DOHH2 (cell line): ENCODE measurements around the gene TMCO4.
"Not testable (repeated sequence)": the region's sequence is repeated elsewhere in the genome, so short reads cannot be mapped to it uniquely, and the experiment has no call there.

Experiments used
- H3F3A ChIP-seq: fragments of 200-600 bp; sonication (generic), shearing (Covaris generic); 2 replicates; pipeline ENCODE4 v1.6.0; 2016; ENCODE audit warnings: antibody characterized with exemption, mild to moderate bottlenecking; ENCODE audit not compliant: control insufficient read depth, insufficient read depth
- H3K27ac ChIP-seq: fragments of 200-600 bp; sonication (generic); 2 replicates; pipeline ENCODE4 v1.5.1; 2014; ENCODE audit warnings: low read depth, mild to moderate bottlenecking, low read length, moderate library complexity
- H3K27me3 ChIP-seq: fragments of 200-600 bp; sonication (generic); 2 replicates; pipeline ENCODE4 v1.6.1; 2014; ENCODE audit warnings: mild to moderate bottlenecking, low read length, mixed read lengths; ENCODE audit not compliant: control insufficient read depth
- H3K36me3 ChIP-seq: fragments of 200-600 bp; sonication (generic); 2 replicates; pipeline ENCODE4 v1.6.1; 2014; ENCODE audit warnings: mild to moderate bottlenecking, low read length, moderate library complexity, mixed read lengths; ENCODE audit not compliant: control insufficient read depth
- H3K4me1 ChIP-seq: fragments of 200-600 bp; sonication (generic); 2 replicates; pipeline ENCODE4 v1.6.1; 2014; ENCODE audit warnings: mild to moderate bottlenecking, low read length, mixed read lengths; ENCODE audit not compliant: control insufficient read depth
- H3K4me2 ChIP-seq: fragments of 200-600 bp; sonication (generic); 2 replicates; pipeline ENCODE4 v1.6.0; 2014; ENCODE audit warnings: mild to moderate bottlenecking, low read length, moderate library complexity
- H3K4me3 ChIP-seq: fragments of 200-600 bp; sonication (generic); 2 replicates; pipeline ENCODE4 v1.5.1; 2014; ENCODE audit warnings: mild to moderate bottlenecking, low read length, mixed read lengths
- H3K79me2 ChIP-seq: fragments of 200-600 bp; sonication (generic); 2 replicates; pipeline ENCODE4 v1.6.1; 2014; ENCODE audit warnings: mild to moderate bottlenecking, low read length, mixed read lengths; ENCODE audit not compliant: control insufficient read depth
- H3K9me2 ChIP-seq: fragments of 200-600 bp; sonication (generic); replicated peaks from 2 replicates; pipeline ENCODE4 v1.6.1; 2014; ENCODE audit warnings: mild to moderate bottlenecking, low read length, mixed read lengths; ENCODE audit not compliant: control insufficient read depth
- H3K9me3 ChIP-seq: fragments of 200-600 bp; sonication (generic); 2 replicates; pipeline ENCODE4 v1.6.1; 2014; ENCODE audit warnings: antibody characterized with exemption, low read length, mixed read lengths; ENCODE audit not compliant: control insufficient read depth, insufficient read depth
- H4K20me1 ChIP-seq: fragments of 200-600 bp; sonication (generic); 2 replicates; pipeline ENCODE4 v1.6.0; 2014; ENCODE audit warnings: low read depth, mild to moderate bottlenecking, antibody characterized with exemption, low read length, moderate library complexity; ENCODE audit not compliant: control insufficient read depth, insufficient read depth
- EZH2phosphoT487 ChIP-seq: fragments of 200-600 bp; sonication (generic); IDR thresholded peaks from 2 replicates; pipeline ENCODE4 v1.6.1; 2017; ENCODE audit warnings: borderline replicate concordance, mild to moderate bottlenecking, antibody characterized with exemption, low read length, moderate library complexity, mixed read lengths
- TF ChIP-seq, protein P1 (sequence below): fragments of 200-600 bp; sonication (generic); IDR thresholded peaks from one replicate; pipeline ENCODE4 v1.5.1; 2014; ENCODE audit warnings: antibody characterized with exemption, mild to moderate bottlenecking, low read depth, low read length; ENCODE audit not compliant: poor library complexity, severe bottlenecking

TMCO4 gene

DNA sequence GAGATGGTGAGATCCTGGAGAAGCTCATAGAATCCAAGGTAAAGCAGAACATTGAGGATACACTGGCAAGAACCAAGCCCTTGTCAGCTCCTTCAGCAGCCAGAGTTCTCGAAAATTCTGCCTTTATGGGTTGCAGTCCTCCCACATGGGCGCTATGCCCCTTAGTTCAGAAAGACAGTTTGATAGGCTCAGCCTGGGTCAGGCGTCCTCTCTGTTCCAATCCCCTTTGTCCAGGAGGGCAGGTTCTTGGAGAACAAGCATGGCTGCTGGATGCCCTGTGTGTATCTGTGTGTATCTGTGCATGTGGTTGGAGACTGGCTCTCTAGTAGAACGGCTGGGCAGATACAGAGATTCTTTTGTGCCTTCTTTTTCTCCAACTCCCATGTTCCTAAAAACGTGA, 163.7 kb downstream of the TMCO4 start:
- TF ChIP-seq EZH2phosphoT487 = no peak
- TF ChIP-seq, protein P1, sequence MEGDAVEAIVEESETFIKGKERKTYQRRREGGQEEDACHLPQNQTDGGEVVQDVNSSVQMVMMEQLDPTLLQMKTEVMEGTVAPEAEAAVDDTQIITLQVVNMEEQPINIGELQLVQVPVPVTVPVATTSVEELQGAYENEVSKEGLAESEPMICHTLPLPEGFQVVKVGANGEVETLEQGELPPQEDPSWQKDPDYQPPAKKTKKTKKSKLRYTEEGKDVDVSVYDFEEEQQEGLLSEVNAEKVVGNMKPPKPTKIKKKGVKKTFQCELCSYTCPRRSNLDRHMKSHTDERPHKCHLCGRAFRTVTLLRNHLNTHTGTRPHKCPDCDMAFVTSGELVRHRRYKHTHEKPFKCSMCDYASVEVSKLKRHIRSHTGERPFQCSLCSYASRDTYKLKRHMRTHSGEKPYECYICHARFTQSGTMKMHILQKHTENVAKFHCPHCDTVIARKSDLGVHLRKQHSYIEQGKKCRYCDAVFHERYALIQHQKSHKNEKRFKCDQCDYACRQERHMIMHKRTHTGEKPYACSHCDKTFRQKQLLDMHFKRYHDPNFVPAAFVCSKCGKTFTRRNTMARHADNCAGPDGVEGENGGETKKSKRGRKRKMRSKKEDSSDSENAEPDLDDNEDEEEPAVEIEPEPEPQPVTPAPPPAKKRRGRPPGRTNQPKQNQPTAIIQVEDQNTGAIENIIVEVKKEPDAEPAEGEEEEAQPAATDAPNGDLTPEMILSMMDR = no peak
- Histone ChIP-seq H3F3A (no peaks in the 10 kb centered on the region), H3K79me2 (no peaks in the 10 kb centered on the region), H3K36me3 (no peaks in the 10 kb centered on the region), H3K4me1 (no peaks in the 10 kb centered on the region), H3K27me3 (peaks cover 7% of the 10 kb centered on the region), H3K9me3 (no peaks in the 10 kb centered on the region), H3K4me2 (no peak overlapping the region), H4K20me1 (no peaks in the 10 kb centered on the region), H3K9me2 (no peaks in the 10 kb centered on the region), H3K27ac (no peak overlapping the region), H3K4me3 (no peak overlapping the region)

GRCh38 chr1:19635646-19636045, 164.1 kb downstream of the TMCO4 start:
- Histone ChIP-seq H3K27me3 (peaks cover 3% of the 10 kb centered on the region; the same call in 1 of the 2 replicates), H3K79me2 (no peaks in the 10 kb centered on the region), H3K4me2 (no peak overlapping the region), H3K9me3 (no peaks in the 10 kb centered on the region), H3K27ac (no peak overlapping the region), H3K9me2 (no peaks in the 10 kb centered on the region), H3K4me3 (no peak overlapping the region), H3F3A (no peaks in the 10 kb centered on the region), H3K36me3 (no peaks in the 10 kb centered on the region), H3K4me1 (no peaks in the 10 kb centered on the region), H4K20me1 (no peaks in the 10 kb centered on the region)
- TF ChIP-seq EZH2phosphoT487 = no peak
- TF ChIP-seq, protein P1 = no peak

DNA sequence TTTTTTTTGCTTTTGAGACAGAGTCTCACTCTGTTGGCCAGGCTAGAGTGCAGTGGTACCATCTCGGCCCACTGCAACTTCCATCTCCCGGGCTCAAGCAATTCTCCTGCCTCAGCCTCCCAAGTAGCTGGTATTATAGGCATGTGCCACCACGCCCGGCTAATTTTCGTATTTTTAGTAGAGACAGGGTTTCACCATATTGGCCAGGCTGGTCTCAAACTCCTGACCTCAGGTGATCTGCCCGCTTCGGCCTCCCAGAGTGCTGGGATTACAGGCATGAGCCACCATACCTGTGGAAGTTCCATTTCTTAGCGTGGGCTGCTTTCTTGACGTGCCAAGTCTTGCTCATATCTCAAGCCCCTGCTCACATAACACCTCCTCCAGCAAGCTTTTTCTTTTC, 164.7 kb downstream of the TMCO4 start:
- H3K79me2 ChIP-seq, H3K4me3 ChIP-seq, H3K9me3 ChIP-seq, H3F3A ChIP-seq, H3K36me3 ChIP-seq, H3K27ac ChIP-seq, H3K27me3 ChIP-seq, H3K9me2 ChIP-seq, H3K4me2 ChIP-seq, H3K4me1 ChIP-seq, H4K20me1 ChIP-seq: not testable (repeated sequence)

DNA sequence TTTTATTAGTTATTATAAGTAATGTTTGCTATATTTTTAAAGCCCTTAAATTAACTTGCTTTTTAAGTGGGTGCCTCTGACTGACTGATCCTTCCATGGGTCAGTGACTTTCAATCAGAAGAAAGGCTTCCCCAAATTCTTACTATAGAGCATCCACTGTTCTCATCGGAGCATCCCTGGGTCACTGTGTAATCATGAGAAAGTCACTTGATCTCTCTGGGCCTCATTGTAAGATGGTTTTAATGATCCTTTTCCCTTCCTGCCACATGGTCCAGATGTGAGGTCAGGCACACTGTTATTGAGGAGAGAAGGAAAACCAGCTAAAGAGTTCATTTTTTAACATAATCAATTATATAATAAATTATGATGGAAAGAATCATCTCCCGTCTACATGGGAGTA, 166.6 kb downstream of the TMCO4 start:
- peaks cover 5% of the 10 kb centered on the region; the same call in 1 of the 2 replicates for H3K36me3 ChIP-seq
- no peak overlapping the region for H3K27ac ChIP-seq
- H4K20me1 ChIP-seq = no peaks in the 10 kb centered on the region; the same call in 1 of the 2 replicates
- no peaks in the 10 kb centered on the region for H3K4me1 ChIP-seq
- H3K9me2 ChIP-seq = no peaks in the 10 kb centered on the region
- no peaks in the 10 kb centered on the region for H3K27me3 ChIP-seq
- H3K9me3 ChIP-seq = no peaks in the 10 kb centered on the region
- no peak overlapping the region for H3K4me3 ChIP-seq
- H3K4me2 ChIP-seq = no peak overlapping the region
- H3F3A ChIP-seq = 0 out of 2 replicates have a peak, but pooled peaks cover 2% of the 10 kb centered on the region
- TF ChIP-seq, protein P1 = no peak
- no peak for TF ChIP-seq EZH2phosphoT487
- H3K79me2 ChIP-seq = no peaks in the 10 kb centered on the region
